Measurements from ENCODE around the gene AADACL2.

DNA sequence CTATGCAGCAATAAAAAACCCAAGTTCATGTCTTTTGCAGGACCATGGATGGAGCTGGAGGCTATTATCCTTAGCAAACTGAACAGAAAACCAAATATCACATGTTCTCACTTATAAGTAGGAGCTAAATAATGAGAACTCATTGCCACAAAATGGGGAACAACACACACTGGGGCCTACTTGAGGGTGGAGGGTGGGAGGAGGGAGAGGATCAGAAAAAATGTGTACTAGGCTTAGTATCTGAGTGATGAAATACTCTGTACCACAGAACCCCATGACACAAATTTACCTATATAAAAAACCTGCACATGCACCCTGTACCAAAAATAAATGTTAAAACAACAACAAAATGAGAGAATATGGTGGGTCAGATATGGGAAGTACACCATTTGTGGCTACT lies 49.6 kb upstream of the AADACL2 start:
- TF ChIP-seq, protein P1, sequence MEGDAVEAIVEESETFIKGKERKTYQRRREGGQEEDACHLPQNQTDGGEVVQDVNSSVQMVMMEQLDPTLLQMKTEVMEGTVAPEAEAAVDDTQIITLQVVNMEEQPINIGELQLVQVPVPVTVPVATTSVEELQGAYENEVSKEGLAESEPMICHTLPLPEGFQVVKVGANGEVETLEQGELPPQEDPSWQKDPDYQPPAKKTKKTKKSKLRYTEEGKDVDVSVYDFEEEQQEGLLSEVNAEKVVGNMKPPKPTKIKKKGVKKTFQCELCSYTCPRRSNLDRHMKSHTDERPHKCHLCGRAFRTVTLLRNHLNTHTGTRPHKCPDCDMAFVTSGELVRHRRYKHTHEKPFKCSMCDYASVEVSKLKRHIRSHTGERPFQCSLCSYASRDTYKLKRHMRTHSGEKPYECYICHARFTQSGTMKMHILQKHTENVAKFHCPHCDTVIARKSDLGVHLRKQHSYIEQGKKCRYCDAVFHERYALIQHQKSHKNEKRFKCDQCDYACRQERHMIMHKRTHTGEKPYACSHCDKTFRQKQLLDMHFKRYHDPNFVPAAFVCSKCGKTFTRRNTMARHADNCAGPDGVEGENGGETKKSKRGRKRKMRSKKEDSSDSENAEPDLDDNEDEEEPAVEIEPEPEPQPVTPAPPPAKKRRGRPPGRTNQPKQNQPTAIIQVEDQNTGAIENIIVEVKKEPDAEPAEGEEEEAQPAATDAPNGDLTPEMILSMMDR (IDR thresholded peaks at IDR 0.05) = no peak
- TF ChIP-seq POLR2A (IDR thresholded peaks at IDR 0.05) = no peak
